ENCODE results near the gene SHISA7. TPM values are rescaled to one million over a fixed set of nuclear protein-coding genes. Genes with fewer than 3 reads are reported as not detected.

The SHISA7 gene
- polyA plus RNA-seq, 1 of the 3 experiments (the other 2 are of a cell fraction) = 0.02 TPM

GRCh38 chr19:55400281-55401087, 42.6 kb downstream of the SHISA7 start:
- DNase-seq = no peak
- TF ChIP-seq EZH2phosphoT487 (IDR thresholded peaks at IDR 0.05; ENCODE audit: borderline replicate concordance, low read depth) (no peak), USF1 (IDR thresholded peaks at IDR 0.05; ENCODE audit: borderline replicate concordance, low read depth) (no peak), SIN3A (IDR thresholded peaks at IDR 0.05; ENCODE audit: borderline replicate concordance, low read depth, low read length) (no peak), NFIC (IDR thresholded peaks at IDR 0.05; ENCODE audit: borderline replicate concordance) (no peak), SMC3 (IDR thresholded peaks at IDR 0.05; ENCODE audit: low read depth, low read length) (no peak), RCOR1 (IDR thresholded peaks at IDR 0.05; ENCODE audit: low read length) (no peak), POLR2AphosphoS5 (IDR thresholded peaks at IDR 0.05; ENCODE audit: low read depth, low read length) (no peak), EP300 (IDR thresholded peaks at IDR 0.05; ENCODE audit: borderline replicate concordance in 1 of 2, low read depth in 1 of 2, low read length in 1 of 2) (no peak), RXRA (IDR thresholded peaks at IDR 0.05; ENCODE audit: borderline replicate concordance, low read depth) (no peak), NRF1 (IDR thresholded peaks at IDR 0.05; ENCODE audit: low read depth, low read length) (no peak), MAX (IDR thresholded peaks at IDR 0.05; ENCODE audit: low read depth) (no peak), JUND (IDR thresholded peaks at IDR 0.05) (no peak), ZBTB33 (IDR thresholded peaks at IDR 0.05; ENCODE audit: borderline replicate concordance, low read depth) (no peak), CHD2 (IDR thresholded peaks at IDR 0.05; ENCODE audit: low read length, partially characterized antibody) (no peak), GATA2 (CRISPR knock-in tag; IDR thresholded peaks at IDR 0.05) (no peak)

More at GRCh38 chr19:55400281-55401087, 42.6 kb downstream of the SHISA7 start:
- Histone ChIP-seq H3K9ac (no peak overlapping the region), H3F3A (replicated peaks; ENCODE audit: insufficient read depth) (peaks cover 50% of the 10 kb centered on the region), H3K36me3 (replicated peaks in 1 of 2; ENCODE audit: control insufficient read depth in 1 of 2, insufficient read depth in 2 of 2, low read length in 1 of 2) (peaks cover 26 to 30% of the 10 kb centered on the region in 2 experiments), H2AFZ (ENCODE audit: low read depth) (no peak overlapping the region), H3K4me2 (no peak overlapping the region), H3K4me3 (ENCODE audit: low read depth in 2 of 2, low read length in 1 of 2) (no peak overlapping the region), H4K20me1 (ENCODE audit: insufficient read depth) (peaks cover 49% of the 10 kb centered on the region), H3K27me3 (ENCODE audit: insufficient read depth) (no peaks in the 10 kb centered on the region), H3K4me1 (ENCODE audit: control insufficient read depth in 1 of 2, insufficient read depth in 2 of 2, low read depth in 1 of 2, low read length in 1 of 2) (peaks cover 9 to 12% of the 10 kb centered on the region in 2 experiments; a peak in 2 of 4 replicates), H3K9me3 (no peaks in the 10 kb centered on the region), H3K79me2 (ENCODE audit: insufficient read depth) (peaks cover 36% of the 10 kb centered on the region), H3K9me2 (no peaks in the 10 kb centered on the region), H3K27ac (ENCODE audit: low read depth in 2 of 2, low read length in 1 of 2) (no peak overlapping the region; a peak in 1 of 4 replicates)
- 91% methylated on average over 11 of the region's 14 CpGs for WGBS (ENCODE audit: low lambda C conversion rate)
- ChIA-PET POLR2A (interaction anchor here (1.0 to 2.8 kb wide), 5 partner anchors 7 to 41 kb away, joined by 3 to 10 read pairs (median 8); partner anchors contain the start of gene UBE2S), CTCF (interaction anchor here (1.4 to 2.2 kb wide), 3 partner anchors 12 to 109 kb away, joined by 4 to 5 read pairs (median 5); no protein-coding TSS in a partner anchor)
